Stimulated activated CD4-positive, alpha-beta T cell treated with anti-CD3 and anti-CD28 coated beads, Interleukin-2, amount 100 ng/mL, for 24 hours (primary cell): ENCODE data around the gene RNF40.

Experiments
- DNase-seq, 2 donors: peaks; one replicate each; pipeline ENCODE4 v3.0.0-alpha.2; 2020

The RNF40 gene

DNA sequence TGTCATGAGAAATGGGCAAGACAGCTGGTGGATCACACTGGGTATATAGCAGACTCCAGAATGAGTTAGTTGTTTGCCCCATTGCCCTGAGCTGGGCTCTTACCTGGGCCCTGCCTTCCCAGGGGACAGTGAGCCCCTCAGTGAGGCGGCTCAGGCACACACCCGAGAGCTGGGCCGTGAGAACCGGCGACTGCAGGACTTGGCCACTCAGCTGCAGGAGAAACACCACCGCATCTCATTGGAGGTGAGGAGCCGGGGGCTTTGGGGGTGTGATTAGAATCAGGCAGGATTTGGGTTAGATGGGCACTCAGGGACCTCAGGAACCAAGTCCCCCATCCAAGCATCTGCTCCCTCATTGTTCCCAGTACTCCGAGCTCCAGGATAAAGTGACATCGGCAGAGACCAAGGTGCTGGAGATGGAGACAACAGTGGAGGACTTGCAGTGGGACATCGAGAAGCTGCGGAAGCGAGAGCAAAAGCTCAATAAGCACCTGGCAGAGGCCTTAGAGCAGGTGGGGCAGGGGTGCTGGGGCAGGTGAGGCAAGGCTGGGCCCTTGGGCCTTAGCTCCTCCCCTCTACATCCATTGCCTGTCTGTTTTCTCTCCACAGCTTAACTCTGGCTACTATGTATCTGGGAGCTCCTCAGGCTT lies 2.8 kb downstream of the RNF40 start:
- no peak for DNase-seq

DNA sequence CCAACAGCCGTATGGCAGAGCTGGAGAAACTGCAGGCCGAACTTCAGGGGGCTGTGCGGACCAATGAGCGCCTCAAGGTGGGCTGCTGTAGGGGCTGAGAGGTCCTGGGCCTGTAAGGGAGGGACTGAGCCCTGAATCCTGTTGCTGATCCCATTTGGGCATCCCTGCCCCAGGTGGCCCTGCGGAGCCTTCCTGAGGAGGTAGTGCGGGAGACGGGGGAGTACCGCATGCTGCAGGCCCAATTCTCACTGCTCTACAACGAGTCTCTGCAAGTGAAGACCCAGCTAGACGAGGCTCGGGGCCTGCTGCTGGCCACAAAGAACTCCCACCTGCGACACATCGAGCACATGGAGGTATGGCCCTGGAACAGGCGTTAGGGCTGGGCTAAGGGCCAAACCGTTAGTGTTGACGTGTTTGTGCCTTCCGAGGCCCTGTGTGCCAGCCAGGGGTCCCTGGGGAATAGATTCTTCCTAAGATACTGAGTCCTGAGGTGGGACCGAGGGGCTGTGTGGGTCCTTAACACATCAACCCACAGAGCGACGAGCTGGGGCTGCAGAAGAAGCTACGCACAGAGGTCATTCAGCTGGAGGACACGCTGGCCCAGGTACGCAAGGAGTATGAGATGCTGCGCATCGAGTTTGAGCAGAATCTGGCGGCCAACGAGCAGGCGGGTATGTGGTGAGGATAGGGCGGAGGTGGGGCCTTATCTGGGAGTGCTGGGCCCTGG lies 4.2 kb downstream of the RNF40 start:
- no peak for DNase-seq

DNA sequence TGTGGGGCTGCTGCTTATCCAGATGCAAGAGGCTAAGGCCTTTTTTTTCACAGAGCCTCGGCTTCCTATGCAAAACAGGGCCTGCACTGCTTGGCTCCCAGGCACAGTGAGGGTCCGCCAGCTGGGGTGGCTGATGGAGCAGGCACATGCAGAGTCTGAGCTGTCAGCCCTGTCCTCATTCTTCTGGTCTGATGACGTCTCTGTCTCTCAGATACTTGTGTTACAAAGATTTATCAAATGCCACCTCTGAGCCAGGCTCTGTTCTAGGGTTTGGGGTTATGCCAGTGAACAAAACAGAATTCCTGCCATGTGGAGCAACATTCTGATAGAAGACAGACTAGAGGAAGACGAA lies 4.8 kb downstream of the RNF40 start:
- no peak for DNase-seq

DNA sequence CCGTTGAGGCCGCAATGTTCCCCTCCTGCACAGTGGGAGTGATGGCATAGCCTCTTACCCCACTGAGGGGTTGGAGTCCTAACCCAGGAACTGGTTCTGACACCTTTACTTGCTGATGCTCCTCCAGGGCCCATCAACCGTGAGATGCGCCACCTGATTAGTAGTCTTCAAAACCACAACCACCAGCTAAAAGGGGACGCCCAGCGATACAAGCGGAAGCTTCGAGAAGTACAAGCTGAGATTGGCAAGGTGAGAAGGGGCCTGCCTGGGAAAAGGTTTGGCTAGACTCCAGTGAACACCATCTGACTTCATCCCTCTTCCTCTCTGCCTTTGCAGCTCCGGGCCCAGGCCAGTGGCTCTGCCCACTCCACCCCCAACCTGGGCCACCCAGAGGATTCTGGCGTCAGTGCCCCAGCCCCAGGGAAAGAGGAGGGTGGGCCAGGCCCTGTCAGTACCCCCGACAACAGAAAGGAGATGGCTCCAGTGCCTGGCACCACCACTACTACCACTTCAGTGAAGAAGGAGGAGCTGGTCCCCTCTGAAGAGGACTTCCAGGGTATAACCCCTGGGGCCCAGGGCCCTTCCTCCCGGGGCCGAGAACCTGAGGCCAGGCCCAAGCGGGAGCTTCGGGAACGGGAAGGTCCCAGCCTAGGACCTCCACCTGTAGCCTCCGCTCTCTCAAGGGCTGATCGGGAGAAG lies 5.8 kb downstream of the RNF40 start:
- no peak for DNase-seq

DNA sequence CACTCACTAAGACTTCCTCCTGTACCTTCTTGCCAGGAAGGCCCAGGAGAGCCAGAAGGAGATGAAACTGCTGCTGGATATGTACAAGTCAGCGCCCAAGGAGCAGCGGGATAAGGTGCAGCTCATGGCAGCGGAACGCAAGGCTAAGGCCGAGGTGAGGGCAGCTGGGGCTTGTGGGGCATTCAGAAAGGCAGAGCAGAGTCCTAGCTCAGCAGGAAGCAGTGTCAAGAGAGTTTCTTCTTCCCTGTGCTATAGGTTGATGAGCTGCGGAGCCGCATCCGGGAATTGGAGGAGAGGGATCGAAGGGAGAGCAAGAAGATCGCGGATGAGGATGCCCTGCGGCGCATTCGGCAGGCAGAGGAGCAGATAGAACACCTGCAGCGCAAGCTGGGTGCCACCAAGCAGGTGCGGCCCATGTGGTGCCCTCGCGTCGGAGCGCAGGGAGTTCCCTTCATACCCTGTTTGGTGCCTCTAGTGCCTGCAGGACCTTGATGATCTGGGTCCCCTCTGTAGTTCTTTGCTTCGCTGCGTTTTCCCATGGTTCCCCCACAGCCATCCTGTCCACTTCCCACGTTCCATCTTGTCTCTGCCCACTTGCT lies 6.6 kb downstream of the RNF40 start:
- DNase-seq, result no peak

DNA sequence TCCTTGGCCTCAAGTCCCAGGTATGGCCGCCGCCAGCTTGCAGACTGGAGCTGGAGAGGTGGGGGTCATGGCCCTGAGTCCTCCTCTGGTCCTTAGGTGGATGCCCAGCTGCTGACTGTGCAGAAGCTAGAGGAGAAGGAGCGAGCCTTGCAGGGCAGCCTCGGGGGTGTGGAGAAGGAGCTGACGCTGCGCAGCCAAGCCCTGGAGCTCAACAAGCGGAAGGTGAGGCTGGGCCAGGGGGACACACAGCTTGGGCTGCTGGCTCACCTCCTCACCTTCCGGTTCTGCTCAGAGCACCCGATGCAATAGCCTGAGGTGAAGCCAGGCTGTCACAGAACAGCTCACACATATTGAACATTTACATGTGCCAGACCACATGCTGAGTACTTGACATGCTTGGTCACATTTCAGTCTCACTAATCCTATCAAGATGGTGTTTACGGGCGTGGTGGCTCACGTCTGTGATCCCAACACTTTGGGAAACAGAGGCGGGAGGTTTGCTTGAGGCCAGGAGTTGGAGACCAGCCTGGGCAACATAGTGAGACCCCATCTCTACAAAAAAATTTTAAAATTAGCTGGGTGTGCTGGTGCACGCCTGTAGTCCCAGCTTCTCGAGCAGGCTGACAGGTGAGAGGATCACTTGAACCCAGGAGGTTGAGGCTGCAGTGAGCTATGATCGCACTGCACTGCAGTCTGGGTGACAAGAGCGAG lies 7.4 kb downstream of the RNF40 start:
- DNase-seq, result no peak

DNA sequence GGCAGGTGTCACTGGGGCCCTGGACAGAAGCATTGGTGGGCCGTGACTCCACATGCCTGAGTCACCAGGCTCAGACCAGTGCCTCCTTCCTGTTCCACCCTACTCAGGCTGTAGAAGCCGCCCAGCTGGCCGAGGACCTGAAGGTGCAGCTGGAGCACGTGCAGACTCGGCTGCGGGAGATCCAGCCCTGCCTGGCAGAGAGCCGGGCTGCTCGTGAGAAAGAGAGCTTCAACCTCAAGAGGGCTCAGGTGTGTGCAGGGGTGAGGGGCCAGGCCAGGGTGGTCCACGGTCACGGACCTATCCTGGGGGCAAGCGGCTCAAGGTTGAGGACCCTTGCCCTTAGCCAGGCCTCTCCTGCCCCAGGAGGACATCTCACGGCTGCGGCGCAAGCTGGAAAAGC lies 9.6 kb downstream of the RNF40 start:
- DNase-seq, result no peak

DNA sequence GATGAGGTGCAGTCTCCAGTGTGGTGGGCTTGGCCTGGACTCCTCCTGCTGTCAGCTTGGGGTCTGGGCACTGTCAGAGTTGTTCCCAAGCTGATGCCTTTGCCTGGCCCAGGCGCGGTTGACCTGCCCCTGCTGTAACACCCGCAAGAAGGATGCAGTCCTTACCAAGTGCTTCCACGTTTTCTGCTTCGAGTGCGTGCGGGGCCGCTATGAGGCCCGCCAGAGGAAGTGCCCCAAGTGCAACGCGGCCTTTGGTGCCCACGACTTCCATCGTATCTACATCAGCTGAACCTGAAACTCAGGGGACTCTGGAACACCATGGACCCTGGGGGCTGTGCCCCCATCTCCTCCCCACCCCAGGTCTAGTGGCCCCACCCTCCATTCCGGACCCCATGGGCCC lies 11.7 kb downstream of the RNF40 start:
- no peak for DNase-seq

DNA sequence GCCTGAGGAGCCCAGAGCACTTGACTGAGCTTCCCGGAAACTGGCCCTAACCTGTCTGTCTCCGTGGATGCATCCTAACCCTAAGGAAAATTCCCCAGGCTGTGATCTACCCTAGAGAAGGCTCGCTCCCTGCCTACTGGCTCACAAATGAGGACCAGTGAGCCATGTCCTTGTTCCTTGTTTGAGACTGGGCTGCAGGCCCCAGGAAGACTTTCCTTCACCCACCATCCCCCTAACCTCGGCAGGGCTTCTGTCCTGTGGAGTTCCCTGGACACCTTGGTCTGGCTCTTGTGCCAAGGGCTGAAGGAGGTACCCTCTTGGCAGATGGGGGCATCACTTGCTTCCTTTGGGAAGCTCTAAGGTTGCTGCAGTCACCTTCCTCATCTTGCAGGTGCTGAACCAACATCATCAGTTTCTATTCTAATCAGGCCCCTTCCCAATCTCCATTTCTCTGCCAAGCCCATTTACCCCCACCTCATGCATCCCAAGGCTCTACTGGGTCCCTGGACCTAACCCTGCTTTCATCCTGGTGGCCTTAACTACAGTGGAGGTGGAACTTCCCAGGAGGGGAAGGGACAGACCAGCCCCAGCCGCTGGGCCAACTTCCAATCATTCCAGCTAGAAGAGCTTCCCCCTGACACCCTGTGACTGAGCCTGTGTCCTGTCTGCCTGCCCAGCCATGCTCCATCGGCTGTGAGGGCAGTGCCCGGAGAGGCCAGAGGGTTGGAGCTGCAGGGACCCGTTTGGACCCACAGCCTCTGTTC lies 12.4 kb downstream of the RNF40 start:
- no peak for DNase-seq

DNA sequence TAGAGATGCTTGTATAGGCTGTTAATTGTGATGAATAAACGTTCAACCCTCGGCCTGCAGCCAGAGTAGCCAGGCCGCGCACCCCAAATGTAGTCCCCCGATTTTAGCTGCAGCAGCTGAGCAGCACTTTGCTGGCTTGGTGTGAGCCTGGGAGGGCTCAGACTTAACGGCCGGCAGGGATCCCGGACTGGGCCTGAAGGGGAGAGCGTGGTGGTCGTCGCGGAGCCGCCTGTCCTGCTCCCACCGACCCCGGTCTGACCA lies 12.9 kb downstream of the RNF40 start:
- DNase-seq, result no peak

DNA sequence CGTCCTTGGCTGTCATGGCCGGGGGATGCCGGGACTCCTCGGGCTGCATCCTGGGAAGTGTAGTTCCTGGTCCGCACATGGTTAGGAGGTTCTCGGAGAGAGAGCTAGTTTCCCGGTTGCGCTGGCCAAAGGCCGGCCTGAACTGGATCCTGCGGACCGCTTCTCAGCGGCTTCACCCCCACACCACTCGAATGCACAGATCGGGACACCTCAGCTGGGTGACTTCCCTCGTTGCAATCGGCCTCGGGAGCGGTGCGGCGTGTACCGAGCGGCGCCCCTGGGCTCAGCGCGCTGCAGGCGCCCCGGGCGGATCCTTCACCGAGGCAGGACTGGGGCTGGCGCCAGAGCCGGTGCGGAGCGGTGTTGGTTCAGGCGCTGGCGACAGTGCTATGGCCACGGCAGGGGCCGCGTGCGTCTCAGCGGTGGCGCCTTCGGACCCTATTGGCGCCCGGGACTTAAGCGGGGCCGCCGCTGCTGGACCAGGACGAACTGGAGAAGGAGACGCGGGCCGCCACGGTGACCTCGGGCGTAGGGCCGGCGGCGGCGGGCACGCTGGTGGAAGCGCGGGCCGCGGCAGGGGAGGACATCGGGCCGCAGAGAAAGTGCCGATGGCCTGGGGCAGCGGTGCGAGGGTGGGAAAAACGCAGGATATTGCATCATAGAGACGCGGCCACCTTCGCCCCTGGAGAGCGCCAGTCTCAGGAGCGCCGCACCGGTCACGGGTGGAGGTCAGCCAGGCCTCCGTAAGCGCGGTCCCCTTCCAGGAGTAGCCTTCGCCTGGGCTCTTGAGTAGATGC lies 13.5 kb downstream of the RNF40 start:
- DNase-seq, result peak; percentile 71 to 72

DNA sequence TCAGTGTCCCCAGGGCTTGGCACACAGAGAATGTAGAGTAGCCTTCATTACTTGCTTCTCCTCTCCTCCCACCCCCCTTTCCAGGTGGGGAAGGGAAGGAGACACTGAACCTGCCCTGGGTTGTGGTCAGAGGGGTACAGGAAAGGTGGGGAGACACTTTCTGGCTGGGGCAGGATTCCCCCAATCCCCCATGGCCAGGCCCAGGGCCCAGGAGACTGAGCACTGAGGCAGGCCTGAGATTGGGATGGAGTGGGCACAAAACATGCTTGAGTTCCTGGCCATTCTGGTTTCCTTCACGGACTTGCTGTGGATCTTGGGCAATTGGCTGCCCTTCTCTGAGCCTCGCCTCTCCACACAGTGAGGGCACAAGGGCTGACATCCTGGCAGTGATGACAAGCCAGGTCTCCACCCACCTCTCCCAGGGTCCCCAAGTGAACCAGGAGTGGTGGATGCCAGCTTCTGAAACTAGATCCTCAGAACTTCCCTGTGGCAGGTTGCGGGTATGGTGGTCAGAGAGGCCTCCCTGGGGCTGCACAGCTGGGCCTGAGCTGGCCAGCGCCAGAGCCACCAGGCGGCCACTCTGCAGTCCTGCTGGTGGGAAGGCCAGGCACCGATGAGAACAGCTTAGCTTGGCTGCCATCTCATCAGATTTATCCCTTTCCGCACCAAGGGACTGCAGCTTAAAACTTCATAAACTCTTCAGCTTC lies 15.6 kb downstream of the RNF40 start:
- no peak for DNase-seq

DNA sequence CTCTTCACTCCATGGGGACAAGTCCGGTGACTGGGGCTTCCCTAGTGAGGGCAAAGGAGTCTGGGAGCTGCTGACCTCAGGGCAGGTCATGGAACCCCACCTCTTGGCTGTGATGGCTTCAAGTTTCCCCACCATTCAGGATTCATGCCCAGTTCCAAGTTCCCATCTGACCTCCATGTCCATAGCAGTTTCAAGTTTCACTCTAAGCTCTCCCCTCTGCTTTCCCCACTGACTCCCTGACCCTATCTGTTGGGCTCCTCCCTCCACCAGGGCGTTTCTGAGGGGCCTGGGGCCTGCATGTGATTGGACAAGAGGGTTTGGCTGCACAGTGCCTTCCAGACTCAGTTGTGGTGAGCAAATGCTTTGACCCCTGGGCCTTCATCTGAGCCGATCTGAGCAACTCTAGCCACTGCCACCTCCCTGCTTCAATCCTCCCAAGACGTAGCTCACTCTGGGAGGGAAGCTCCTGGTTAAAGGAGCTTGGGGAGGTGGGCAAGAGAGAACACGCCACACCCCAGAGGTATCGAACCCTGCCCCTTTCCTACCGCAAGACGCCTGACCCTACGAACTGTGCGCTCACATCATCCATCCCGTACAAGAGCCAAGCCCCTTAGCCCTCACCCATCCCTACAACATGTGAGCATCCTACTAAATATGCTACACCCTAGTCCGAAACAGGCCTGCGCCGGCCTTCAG lies 16.6 kb downstream of the RNF40 start:
- no peak for DNase-seq

DNA sequence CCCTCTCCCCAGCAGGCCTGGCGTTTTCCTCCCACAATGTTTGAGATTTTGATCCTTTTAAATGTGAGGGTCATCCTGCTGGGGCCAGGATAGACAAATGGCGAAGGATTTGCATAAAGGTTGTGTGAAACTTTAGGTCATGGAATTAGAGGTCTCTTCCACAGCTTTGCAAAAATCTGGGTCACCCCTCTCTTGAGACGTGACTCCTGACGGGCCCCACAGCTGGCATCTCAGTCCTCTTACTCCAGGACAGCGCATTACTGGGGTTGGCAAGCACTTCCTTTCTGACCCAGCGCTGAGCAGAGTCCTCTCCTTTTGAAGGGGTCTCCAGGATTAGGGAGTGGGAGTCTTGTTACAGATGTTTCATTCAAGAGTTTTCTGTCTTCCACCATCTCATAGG lies 17.5 kb downstream of the RNF40 start:
- DNase-seq, result no peak

DNA sequence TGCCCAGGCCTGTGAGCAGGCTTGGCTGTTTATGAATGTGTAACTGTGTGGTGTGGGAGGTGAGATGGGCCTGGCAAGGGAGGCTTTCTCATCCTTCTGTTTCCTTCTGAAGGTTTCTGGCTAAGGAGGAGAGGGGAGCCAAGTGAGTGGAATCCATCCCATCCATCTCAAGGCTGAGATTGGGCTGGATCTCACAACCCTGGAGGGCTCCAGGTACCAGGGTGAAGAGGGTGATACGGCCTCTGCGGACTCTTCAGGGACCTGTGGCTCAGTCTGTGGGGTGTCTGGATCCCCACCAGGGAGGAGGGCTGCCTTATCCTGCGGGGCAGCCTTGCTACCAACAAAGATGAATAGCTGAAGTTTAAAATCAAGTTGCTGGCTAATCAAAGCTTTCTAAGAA lies 17.9 kb downstream of the RNF40 start:
- DNase-seq, result no peak

DNA sequence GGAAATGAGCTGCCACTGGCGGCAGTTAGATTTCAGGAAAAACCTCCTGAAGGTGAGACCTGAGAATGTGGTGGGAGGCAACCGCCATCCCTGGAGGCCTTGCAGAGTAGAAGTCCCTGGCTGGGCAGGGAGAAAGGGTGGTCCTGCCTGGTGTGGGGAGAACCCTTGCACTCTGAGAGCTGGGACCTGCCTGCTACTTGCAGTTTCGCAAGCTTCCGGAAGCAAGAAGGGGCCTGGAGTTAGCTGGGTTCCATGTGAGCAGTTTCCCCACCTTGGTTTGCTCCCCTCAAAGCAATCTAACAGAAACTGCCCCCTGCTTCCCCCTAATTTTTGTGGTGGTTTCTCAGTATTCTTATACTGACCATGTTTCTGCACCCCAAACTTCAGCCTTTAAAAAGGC lies 18.4 kb downstream of the RNF40 start:
- DNase-seq, result no peak

DNA sequence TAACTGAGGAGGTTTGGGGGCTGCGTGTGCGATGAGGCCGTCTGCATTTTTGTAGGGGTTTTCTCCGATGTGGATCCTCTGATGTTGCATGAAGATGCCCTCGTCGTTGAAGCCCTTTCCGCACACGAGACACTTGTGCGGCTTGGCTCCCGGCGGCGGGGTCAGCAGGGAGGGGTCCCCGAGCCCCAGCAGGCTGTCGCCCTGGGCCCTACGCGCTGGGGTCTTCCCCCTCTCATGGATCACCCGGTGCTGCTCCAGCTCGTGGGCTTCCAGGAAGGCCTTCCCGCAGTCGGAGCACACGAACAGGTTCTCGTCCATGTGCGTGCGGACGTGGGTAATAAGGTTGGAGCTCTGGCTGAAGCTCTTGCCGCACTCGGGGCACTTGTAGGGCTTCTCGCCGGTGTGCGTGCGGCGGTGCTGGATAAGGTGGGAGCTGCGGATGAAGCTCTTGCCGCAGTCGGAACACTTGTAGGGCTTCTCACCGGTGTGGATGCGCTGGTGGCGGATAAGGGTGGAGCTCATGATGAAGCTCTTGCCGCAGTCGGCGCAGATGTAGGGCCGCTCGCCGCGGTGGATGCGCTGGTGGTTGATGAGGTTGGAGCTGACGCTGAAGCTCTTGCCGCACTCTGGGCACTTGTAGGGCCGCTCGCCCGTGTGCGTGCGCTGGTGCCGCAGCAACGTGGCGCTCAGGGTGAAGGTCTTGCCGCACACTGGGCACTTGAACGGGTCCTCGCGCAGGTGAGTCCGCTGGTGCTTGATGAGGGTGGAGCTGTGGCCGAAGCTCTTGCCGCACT lies 20.6 kb downstream of the RNF40 start:
- no peak for DNase-seq

DNA sequence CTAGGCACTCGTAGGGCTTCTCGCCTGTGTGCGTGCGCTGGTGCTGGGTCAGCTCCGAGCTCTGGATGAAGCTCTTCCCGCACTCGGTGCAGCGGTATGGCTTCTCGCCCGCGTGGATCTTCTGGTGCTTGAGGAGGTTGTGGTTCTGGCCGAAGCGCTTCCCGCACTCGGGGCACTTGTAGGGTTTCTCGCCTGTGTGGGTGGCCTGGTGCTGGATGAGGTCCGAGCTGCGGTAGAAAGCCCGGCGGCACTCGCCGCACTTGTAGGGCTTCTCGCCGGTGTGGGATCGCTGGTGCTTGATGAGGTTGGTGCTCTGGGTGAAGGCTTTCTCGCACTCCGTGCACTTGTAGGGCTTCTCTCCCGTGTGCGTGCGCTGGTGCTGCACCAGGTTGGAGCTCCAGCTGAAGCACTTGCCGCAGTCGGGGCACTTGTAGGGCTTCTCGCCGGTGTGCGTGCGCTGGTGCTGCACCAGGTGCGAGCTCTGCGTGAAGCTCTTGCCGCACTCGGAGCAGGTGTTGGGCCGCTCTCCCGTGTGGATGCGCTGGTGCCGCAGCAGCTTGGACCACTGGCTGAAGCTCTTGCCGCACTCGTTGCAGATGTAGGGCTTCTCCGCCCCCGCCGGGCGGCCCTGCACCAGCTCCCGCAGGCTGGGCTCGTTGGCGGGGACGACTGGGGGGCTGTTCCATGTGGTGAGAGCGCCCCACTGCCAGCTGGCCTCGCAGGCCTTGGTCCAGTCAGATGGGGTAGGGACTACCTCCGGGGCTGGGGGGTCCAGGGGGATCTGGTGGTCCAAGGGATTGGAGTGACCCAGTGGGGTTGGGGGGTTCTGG lies 21.4 kb downstream of the RNF40 start:
- DNase-seq, result no peak

DNA sequence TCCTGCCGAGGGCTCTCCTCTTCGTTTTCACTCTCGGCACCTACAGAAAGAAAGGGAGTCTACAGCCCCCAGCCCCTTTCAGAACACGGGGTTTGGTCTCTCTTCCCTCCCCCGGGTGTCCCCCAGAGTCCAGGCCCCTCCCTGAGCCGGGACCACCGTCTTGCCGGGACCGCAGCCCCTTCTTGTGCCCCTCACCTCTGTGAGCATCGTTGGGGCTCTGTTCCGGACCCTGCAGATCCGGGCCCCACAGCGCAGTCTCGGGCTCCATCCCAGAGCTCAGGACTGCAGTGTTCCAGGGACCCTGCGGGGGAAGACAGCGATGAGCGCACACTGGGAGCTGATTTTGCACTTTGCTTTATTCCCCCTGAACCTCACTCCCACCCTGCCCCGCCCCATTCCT lies 22.1 kb downstream of the RNF40 start:
- no peak for DNase-seq
